NK-92 (cell line): ENCODE results near the gene ELSPBP1.
"Not testable (repeated sequence)": the region's sequence is repeated elsewhere in the genome, so short reads cannot be mapped to it uniquely, and the experiment has no call there.

Experiments used
- DNase-seq: peaks from one replicate; lab custom pipeline; 2025; ENCODE audit not compliant: unreplicated experiment; lab: John Stamatoyannopoulos, UW

ELSPBP1 gene

DNA sequence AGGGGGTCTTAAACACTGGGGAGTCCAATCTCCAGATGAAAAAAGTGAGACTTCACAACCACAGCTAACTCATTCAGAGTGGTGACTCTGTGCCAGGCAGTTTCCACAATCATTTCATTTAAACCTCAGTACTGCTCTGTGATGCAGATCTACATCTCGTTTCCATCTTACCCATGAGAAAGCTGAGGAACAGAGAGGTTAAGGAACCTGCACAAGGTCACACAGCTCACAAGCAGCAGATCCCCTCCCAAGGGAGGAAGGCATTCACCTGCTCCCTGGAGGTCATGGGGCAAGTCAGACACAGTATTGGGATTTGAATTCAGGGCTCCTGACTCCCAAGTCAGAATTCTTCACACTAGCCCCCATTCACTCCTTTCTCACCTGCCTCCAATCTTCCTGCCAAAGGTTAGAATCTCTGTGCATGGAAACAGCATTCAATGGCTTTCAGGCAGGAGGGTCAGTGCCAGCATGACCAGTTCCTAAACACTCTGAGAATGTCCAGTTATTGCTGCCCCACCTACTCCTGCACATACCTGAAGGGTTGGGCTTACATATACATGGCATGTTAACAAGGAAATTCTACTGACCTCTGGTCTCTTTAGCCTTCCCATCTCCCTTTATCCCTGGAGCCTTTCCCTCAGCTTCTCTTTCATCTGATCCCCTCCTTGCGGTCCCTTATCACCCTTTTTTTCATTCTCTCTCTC is 47.6 kb downstream of the ELSPBP1 start:
- no peak for DNase-seq

- no peak for DNase-seq
Observed at GRCh38 chr19:48043675-48044258, 49.3 kb downstream of the ELSPBP1 start, which contains the start of gene CABP5. Gene CABP5 (minus strand): TSS chr19:48044079. CDS start chr19:48043922, 157 bp downstream.

- DNase-seq, result no peak
Observed at GRCh38 chr19:48044561-48044960, 50.1 kb downstream of the ELSPBP1 start.

GRCh38 chr19:48051335-48052033 is 57.1 kb downstream of the ELSPBP1 start:
- DNase-seq, result no peak

DNA sequence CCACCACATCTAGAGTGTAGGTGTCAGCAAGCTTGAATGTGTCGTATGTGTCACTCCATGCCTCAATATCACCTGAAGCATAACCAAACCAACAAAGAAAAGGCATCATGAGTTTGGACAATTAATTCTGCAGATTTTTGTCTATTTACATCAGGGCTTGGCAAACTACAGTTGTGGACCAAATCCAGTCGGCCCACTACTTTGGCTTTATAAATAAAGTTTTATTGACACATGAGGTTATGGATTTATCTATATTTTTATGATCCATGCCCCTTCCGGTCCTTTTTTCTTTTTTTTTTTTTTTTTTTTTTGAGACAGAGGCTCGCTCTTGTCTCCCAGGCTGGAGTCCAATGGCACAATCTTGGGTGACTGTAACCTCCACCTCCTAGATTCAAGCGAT is 58.6 kb downstream of the ELSPBP1 start:
- DNase-seq, result no peak

- no peak for DNase-seq
Observed at GRCh38 chr19:48053856-48054255, 59.4 kb downstream of the ELSPBP1 start.

GRCh38 chr19:48059331-48059730 is 64.9 kb downstream of the ELSPBP1 start:
- DNase-seq, result no peak

DNA sequence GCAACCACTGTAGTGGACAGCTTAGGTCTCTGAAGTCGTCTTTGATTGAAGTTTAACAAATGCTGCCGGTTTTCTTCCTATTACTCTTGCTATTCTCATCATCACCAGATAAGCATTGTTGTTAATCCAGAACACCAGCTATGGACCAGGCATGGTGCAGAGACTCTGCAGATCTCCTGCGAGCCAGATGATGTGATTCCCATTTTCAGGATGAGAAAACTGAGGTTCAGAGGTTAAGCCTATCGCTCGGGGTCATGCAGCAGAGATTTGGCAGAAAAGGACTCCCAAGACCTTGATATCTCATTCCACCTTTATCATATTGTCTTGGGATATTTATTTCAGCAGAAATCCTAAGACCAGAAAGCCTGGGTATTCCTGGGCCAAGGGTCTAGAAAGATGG is 65.9 kb downstream of the ELSPBP1 start:
- no peak for DNase-seq

DNA sequence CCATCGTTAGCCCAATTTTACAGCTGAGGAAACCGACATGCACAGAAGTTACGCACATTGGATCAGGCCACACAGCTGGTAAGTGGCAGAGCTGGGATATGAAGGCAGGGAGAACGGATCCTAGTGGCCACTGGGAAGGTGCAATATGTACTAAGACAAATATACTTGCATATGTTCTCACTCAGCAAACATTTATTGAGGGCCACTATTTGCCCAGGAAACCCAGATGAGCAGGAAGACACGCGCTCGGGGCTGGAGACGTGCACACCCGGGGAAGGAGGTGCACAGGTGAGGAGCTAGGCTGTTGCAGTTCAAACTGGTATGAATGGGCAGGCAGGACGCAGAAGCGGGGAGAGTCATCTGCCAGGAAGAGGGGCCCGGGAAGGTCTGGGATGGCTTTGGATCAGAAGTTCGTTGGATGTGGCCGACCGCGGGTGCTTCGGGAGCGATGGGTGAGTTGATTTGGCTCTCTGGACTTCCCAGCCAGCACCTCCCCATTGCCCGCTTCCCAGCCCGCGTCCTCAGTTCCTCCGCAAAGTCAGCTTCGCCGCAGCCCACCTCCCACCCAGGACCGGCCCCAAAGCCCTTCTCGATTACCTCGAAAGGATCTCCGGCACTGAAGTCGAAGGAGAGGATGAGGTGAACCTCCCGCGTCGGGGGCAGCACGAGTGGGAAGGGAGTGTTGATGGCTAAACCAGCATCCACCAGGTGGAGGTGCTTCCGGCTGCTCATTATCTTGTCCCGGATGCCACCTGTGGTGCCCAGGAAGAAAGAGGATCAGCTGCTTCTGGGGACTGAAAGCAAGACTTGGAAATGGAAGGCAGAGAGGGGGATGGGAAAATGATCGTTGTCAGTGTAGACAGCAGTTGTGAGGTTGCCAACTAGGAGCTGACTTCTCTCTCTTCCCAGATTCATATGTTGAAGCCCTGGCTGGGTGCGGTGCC is 67.2 kb downstream of the ELSPBP1 start:
- DNase-seq, result no peak

DNA sequence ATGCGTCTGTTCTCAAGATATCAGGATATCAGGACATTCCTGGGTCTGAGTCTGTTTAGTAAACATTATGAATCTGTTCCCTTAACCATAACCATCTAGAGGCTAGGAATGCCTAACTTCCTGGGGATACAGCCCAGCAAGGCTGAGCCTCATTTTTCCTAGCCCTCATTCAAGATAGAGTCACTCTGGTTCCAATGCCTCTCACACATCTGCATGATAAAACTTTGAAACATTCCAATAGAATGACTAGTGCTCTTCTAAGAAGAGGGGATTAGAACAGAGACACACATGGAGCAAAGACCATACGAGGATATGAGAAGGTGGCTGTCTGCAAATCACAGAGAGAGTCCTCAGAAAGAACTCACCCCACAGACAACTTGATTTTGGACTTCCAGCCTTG is 70.1 kb downstream of the ELSPBP1 start:
- no peak for DNase-seq

GRCh38 chr19:48069435-48069834 is 75.0 kb downstream of the ELSPBP1 start:
- no peak for DNase-seq

DNA sequence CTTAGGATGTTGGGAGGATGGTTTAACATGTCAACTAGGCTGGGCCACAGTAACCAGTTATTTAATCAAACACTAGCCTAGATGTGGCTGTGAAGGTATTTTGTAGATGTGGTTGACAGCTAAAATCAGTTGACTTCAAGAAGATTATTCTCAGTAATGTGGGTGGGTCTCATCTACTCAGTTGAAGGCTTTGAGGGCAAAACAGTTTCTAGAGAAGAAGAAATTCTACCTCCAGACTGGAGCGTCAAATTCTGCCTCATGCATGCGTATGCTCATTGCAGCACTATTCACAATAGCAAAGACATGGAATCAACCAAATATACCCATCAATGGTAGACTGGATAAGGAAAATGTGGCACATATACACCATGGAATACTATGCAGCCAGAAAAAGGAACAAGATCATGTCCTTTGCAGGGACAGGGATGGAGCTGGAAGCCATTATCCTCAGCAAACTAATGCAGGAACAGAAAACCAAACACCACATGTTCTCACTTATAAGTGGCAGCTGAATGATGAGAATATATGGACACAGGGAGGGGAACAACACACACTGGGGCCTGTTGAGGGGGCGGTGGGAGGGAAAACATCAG is 75.8 kb downstream of the ELSPBP1 start:
- DNase-seq, result not testable (repeated sequence)
